HepG2 (cell line): Measurements from ENCODE around the gene UTP15.

Experiments
- CTCF ChIP-seq: sonication (generic); formaldehyde crosslinking; IDR thresholded peaks from 2 replicates; pipeline ENCODE4 v1.5.0; 2020; ENCODE audit warnings: mild to moderate bottlenecking, missing genetic modification reagents, moderate library complexity
- POLR2AphosphoS5 ChIP-seq: IDR thresholded peaks from 2 replicates; pipeline ENCODE4 v1.6.1; 2012; ENCODE audit warnings: low read depth, low read length
- STAT5B ChIP-seq: sonication (generic); formaldehyde crosslinking; IDR thresholded peaks from 2 replicates; pipeline ENCODE4 v1.4.0; 2020; ENCODE audit warnings: missing genetic modification reagents

GRCh38 chr5:73625372-73625943 is 59.9 kb downstream of the UTP15 start:
- TF ChIP-seq POLR2AphosphoS5 (no peak), CTCF (CRISPR knock-in tag) (no peak), STAT5B (CRISPR knock-in tag) (no peak)
